ENCODE results near the gene BACH2. TPM values are rescaled to one million over a fixed set of nuclear protein-coding genes. Genes with fewer than 3 reads are reported as not detected.
A peak's percentile ranks its signal among the peaks of the same experiment; 100 is the strongest.

Gene BACH2
- total and polyA plus RNA-seq, 9 donors: 3.4 to 5.8 (median 4.6) TPM

DNA sequence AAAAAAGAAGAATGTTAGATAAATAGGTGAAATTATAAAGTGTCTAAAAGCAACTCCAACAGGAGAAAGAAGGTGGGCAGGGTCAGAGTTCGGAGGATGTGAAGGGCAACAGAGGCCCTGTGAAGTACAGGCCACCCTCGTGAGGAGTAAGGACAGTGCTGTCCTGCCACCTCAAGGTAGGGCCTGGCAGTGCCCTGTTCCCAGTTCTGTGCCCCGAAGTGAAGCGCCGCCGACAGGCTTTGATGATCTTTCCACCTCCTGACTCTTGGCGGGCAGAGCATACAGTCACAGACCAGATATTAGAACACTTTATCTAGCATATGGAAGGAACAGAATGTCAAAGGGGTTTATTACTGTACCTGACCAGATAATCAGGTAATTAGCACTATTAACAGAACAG lies 326.6 kb downstream of the BACH2 start:
- Histone ChIP-seq H3K36me3 (ENCODE audit: control insufficient read depth, insufficient read depth, low read length) (no peaks in the 10 kb centered on the region), H3K9me3 (replicated peaks; ENCODE audit: control insufficient read depth, low read depth, low read length) (no peaks in the 10 kb centered on the region), H3K27ac (ENCODE audit: low read length) (no peak overlapping the region), H3K27me3 (ENCODE audit: control insufficient read depth, insufficient read depth, low read length) (no peaks in the 10 kb centered on the region), H3K4me3 (ENCODE audit: low read length) (no peak overlapping the region), H3K4me1 (ENCODE audit: control insufficient read depth, insufficient read depth, low read length) (peaks cover 13% of the 10 kb centered on the region)
- WGBS (ENCODE audit: insufficient coverage): 100% methylated on average over 2 of the region's 7 CpGs
- DNase-seq: no peak

DNA sequence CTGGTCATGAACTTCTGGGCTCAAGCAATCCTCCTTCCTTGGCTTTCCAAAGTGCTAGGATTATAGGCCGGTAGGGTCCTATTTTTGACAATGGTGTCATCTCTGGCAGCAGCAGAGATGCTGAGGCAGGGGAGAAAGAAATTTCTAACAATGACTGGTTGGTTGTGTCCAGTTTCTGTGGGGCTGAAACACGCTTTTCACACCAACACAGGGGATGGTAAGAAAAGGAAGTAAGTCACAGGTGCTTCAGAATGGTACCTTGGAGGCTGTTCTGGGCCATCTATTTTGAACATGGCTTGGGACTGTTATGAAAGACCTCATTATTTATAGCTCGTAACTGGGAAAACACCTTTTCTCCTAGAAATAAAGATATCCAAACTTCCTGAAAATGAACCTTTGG lies 329.7 kb downstream of the BACH2 start:
- H3K4me1 ChIP-seq (ENCODE audit: control insufficient read depth, insufficient read depth, low read length): peaks cover 1% of the 10 kb centered on the region
- H3K4me3 ChIP-seq (ENCODE audit: low read length): no peak overlapping the region
- no peak overlapping the region for H3K27ac ChIP-seq (ENCODE audit: low read length)
- no peaks in the 10 kb centered on the region for H3K36me3 ChIP-seq (ENCODE audit: control insufficient read depth, insufficient read depth, low read length)
- H3K9me3 ChIP-seq (replicated peaks; ENCODE audit: control insufficient read depth, low read depth, low read length): no peaks in the 10 kb centered on the region
- 83% methylated on average over 1 of the region's 3 CpGs for WGBS (ENCODE audit: insufficient coverage)
- DNase-seq: no peak
- no peaks in the 10 kb centered on the region for H3K27me3 ChIP-seq (ENCODE audit: control insufficient read depth, insufficient read depth, low read length)

DNA sequence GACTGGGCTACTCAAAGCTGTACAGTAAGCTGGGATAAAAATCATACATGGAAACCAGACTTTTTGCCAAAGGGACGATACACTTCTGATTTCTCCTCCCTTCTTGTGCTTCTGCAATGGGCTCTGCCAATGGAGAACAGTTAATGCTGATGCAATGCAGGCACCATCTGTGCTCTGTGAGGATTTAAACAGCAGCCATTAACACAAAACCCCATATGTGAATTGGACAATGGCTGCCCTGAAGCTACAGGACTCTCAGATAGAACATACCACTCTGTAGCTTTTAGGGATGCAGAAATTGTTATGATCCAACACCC lies 330.5 kb downstream of the BACH2 start:
- H3K27me3 ChIP-seq (ENCODE audit: control insufficient read depth, insufficient read depth, low read length): no peaks in the 10 kb centered on the region
- WGBS (ENCODE audit: insufficient coverage): 13% methylated on average over 1 of the region's 1 CpG

DNA sequence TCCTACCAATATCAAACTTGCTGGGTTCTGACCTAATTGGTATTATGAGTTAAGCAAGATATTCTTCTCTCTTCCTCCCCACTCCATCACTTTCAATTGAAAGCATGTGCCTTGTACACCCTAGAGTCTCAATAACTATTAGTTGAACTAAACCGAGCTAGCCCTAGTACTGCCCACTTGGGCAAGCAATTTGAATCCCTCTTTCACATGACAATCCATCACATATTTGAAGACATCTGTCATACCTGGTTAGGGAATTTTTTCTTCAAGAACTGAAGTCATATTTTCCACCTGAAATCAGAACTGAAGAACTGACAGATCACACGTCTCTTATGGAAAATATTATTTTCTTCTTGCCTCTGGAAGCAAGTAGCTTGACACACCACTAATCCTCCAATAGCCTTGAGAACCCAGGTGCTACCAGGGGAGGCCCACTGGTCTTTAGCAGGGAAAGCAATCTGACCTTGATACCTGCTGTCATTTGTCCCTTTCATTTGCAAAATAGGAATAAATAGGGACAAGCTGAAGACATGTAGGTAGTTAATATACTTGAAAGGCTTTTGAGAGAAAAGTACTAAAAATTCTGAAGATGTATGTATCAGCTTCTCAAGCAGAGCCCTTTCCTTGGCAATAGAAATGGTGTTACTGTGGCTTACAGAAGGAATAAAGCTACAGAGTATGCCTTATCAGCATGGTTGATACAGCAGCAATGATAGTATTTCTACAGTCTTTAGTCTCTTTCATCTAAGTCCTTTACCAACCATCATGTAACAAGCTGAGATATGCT lies 331.0 kb downstream of the BACH2 start:
- DNase-seq: no peak
- H3K4me1 ChIP-seq (ENCODE audit: control insufficient read depth, insufficient read depth, low read length): no peaks in the 10 kb centered on the region
- no peak overlapping the region for H3K4me3 ChIP-seq (ENCODE audit: low read length)
- 67% methylated on average over 1 of the region's 2 CpGs for WGBS (ENCODE audit: insufficient coverage)
- H3K36me3 ChIP-seq (ENCODE audit: control insufficient read depth, insufficient read depth, low read length): no peaks in the 10 kb centered on the region
- no peaks in the 10 kb centered on the region for H3K27me3 ChIP-seq (ENCODE audit: control insufficient read depth, insufficient read depth, low read length)
- H3K27ac ChIP-seq (ENCODE audit: low read length): no peak overlapping the region
- H3K9me3 ChIP-seq (replicated peaks; ENCODE audit: control insufficient read depth, low read depth, low read length): no peaks in the 10 kb centered on the region

More for the DNA sequence above, 330.5 kb downstream of the BACH2 start:
- no peaks in the 10 kb centered on the region for H3K36me3 ChIP-seq (ENCODE audit: control insufficient read depth, insufficient read depth, low read length)
- no peak overlapping the region for H3K4me3 ChIP-seq (ENCODE audit: low read length)
- H3K4me1 ChIP-seq (ENCODE audit: control insufficient read depth, insufficient read depth, low read length): no peaks in the 10 kb centered on the region
- peak; percentile 66 for DNase-seq
- no peak overlapping the region for H3K27ac ChIP-seq (ENCODE audit: low read length)
- no peaks in the 10 kb centered on the region for H3K9me3 ChIP-seq (replicated peaks; ENCODE audit: control insufficient read depth, low read depth, low read length)

DNA sequence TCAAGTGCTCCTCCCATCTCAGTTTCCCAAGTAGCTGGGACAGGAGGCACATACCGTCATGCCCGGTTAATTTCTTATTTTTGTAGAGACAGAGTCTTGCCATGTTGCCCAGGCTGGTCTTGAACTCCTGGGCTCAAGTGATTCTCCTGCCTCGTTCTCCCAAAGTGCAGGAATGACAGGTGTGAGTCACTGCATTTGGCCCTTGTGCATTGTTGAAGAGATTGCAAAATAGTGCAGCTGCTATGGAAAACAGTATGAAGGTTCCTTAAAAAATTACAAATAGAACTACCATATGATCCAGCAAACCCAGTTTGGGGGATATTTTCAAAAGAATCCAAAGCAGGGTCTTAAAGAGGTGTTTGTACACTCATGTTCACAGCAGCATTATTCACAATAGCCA lies 333.3 kb downstream of the BACH2 start:
- WGBS (ENCODE audit: insufficient coverage): 92% methylated on average over 2 of the region's 3 CpGs
- H3K27me3 ChIP-seq (ENCODE audit: control insufficient read depth, insufficient read depth, low read length): no peaks in the 10 kb centered on the region
- no peak for DNase-seq

DNA sequence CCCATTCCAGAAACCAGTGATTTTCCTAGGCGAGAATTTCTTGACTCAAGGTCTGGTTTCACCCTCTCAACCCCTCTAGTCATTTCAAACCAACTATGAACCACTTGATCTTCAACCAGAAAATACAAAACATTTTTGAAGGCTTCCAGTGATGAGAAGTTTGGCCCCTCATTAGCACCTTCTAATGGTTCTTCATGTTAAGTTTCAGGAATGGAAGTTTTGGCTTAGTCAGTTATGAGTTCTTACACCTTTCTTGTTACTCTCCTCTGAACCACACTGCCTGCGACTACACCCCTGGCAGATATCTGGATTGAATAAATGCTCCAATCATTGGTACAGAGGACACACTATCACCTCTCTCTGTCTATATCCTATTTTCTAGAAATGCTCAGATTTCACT lies 335.2 kb downstream of the BACH2 start:
- Histone ChIP-seq H3K9me3 (replicated peaks; ENCODE audit: control insufficient read depth, low read depth, low read length) (no peaks in the 10 kb centered on the region), H3K4me1 (ENCODE audit: control insufficient read depth, insufficient read depth, low read length) (no peaks in the 10 kb centered on the region), H3K27ac (ENCODE audit: low read length) (no peak overlapping the region), H3K36me3 (ENCODE audit: control insufficient read depth, insufficient read depth, low read length) (no peaks in the 10 kb centered on the region), H3K4me3 (ENCODE audit: low read length) (no peak overlapping the region), H3K27me3 (ENCODE audit: control insufficient read depth, insufficient read depth, low read length) (no peaks in the 10 kb centered on the region)
- 80% methylated on average over 1 of the region's 2 CpGs for WGBS (ENCODE audit: insufficient coverage)
- no peak for DNase-seq

More for the DNA sequence above, 333.3 kb downstream of the BACH2 start:
- H3K9me3 ChIP-seq (replicated peaks; ENCODE audit: control insufficient read depth, low read depth, low read length): no peaks in the 10 kb centered on the region
- H3K27ac ChIP-seq (ENCODE audit: low read length): no peak overlapping the region
- no peaks in the 10 kb centered on the region for H3K4me1 ChIP-seq (ENCODE audit: control insufficient read depth, insufficient read depth, low read length)
- no peak overlapping the region for H3K4me3 ChIP-seq (ENCODE audit: low read length)
- no peaks in the 10 kb centered on the region for H3K36me3 ChIP-seq (ENCODE audit: control insufficient read depth, insufficient read depth, low read length)

DNA sequence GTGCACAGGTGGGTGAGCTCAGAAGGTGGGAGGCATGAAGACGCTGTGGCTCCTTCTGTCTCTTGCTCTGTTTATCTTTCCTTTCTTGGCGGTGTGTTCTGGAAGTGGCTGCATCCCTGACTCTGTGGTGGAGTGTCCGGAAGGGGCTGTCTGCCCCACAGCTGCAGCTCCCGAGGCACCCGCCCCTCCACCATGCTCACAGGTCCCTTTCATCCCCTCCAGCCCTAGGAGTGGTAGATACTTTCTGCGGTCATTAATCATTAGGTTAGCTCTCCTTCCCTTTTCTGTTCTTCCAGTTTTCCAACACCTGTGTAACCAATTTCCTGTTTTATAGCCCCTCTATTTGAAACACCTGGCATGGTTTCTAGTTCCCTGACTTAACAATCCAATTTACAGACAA lies 336.8 kb downstream of the BACH2 start:
- Histone ChIP-seq H3K9me3 (replicated peaks; ENCODE audit: control insufficient read depth, low read depth, low read length) (no peaks in the 10 kb centered on the region), H3K27me3 (ENCODE audit: control insufficient read depth, insufficient read depth, low read length) (no peaks in the 10 kb centered on the region), H3K27ac (ENCODE audit: low read length) (no peak overlapping the region), H3K36me3 (ENCODE audit: control insufficient read depth, insufficient read depth, low read length) (no peaks in the 10 kb centered on the region), H3K4me3 (ENCODE audit: low read length) (no peak overlapping the region), H3K4me1 (ENCODE audit: control insufficient read depth, insufficient read depth, low read length) (no peaks in the 10 kb centered on the region)
- WGBS (ENCODE audit: insufficient coverage): 42% methylated on average over 3 of the region's 6 CpGs
- no peak for DNase-seq

DNA sequence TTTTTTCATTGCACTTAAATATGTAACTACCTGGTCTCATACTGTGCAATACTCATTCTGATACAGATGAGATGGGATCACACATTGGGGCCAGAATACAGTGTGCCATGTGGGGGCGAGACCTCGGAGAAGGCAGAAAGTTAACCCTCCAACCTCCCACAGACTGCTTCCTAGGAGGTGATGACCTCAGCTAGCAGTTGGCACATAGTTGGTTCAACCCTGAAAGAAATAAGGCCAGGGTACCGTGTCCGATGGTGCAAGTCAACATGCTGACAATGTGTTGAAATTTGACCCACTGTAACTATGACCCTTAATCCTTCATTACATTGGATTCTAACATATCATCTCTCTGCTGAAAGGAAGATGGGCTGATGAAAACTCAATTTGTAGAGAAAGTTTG lies 340.5 kb downstream of the BACH2 start:
- no peaks in the 10 kb centered on the region for H3K9me3 ChIP-seq (replicated peaks; ENCODE audit: control insufficient read depth, low read depth, low read length)
- H3K27ac ChIP-seq (ENCODE audit: low read length): no peak overlapping the region
- peaks cover 3% of the 10 kb centered on the region for H3K4me1 ChIP-seq (ENCODE audit: control insufficient read depth, insufficient read depth, low read length)
- H3K36me3 ChIP-seq (ENCODE audit: control insufficient read depth, insufficient read depth, low read length): peaks cover 4% of the 10 kb centered on the region
- DNase-seq: no peak
- no CpG with 5 or more reads among the region's 4 CpGs for WGBS (ENCODE audit: insufficient coverage)
- H3K27me3 ChIP-seq (ENCODE audit: control insufficient read depth, insufficient read depth, low read length): no peaks in the 10 kb centered on the region
- no peak overlapping the region for H3K4me3 ChIP-seq (ENCODE audit: low read length)

DNA sequence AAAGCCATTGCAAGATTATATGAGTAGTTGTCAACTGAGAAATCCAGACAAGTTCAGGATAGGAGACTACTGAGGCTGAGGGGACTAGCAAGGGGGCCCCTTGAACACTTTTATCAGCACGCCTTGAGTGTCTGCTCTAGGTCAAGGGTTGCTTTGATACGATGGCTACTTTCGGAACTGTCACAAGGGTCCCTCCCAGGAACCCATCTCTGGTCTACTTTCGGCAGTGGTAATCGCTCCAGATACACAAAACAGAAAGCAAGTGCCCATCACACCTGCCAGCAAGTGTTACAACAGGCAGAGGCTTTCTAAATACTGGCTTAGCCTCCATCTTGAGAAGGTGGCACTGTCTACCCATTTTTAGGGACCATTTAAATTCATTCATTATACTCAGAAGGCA lies 341.3 kb downstream of the BACH2 start:
- Histone ChIP-seq H3K27ac (ENCODE audit: low read length) (no peak overlapping the region), H3K4me3 (ENCODE audit: low read length) (no peak overlapping the region), H3K4me1 (ENCODE audit: control insufficient read depth, insufficient read depth, low read length) (peaks cover 3% of the 10 kb centered on the region), H3K27me3 (ENCODE audit: control insufficient read depth, insufficient read depth, low read length) (no peaks in the 10 kb centered on the region), H3K36me3 (ENCODE audit: control insufficient read depth, insufficient read depth, low read length) (peaks cover 11% of the 10 kb centered on the region), H3K9me3 (replicated peaks; ENCODE audit: control insufficient read depth, low read depth, low read length) (no peaks in the 10 kb centered on the region)
- 94% methylated on average over 5 of the region's 5 CpGs for WGBS (ENCODE audit: insufficient coverage)
- no peak for DNase-seq

DNA sequence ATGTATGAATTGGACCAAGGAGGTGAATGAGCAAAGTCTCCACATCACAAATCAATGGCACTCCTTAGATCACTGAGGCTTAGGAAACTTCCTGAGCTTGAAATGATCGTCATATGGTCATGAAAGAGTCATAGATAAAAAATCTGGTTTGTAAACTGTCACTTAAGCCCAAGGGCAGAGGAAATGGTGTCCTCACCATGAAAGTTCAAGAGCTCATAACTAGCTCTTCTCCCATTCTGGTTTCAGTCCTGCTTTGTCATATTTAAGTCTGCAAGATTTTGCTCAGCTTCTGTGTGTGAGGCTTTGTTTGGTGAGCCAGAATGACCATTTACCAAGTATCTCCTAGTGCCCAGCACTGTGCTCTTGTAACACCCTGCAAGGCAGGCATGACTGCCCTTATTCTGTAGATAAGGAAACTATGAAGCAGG lies 341.9 kb downstream of the BACH2 start:
- Histone ChIP-seq H3K9me3 (replicated peaks; ENCODE audit: control insufficient read depth, low read depth, low read length) (no peaks in the 10 kb centered on the region), H3K27me3 (ENCODE audit: control insufficient read depth, insufficient read depth, low read length) (no peaks in the 10 kb centered on the region), H3K36me3 (ENCODE audit: control insufficient read depth, insufficient read depth, low read length) (peaks cover 14% of the 10 kb centered on the region), H3K4me1 (ENCODE audit: control insufficient read depth, insufficient read depth, low read length) (peaks cover 6% of the 10 kb centered on the region), H3K27ac (ENCODE audit: low read length) (no peak overlapping the region), H3K4me3 (ENCODE audit: low read length) (no peak overlapping the region)
- WGBS (ENCODE audit: insufficient coverage): 100% methylated on average over 1 of the region's 1 CpG
- DNase-seq: no peak

DNA sequence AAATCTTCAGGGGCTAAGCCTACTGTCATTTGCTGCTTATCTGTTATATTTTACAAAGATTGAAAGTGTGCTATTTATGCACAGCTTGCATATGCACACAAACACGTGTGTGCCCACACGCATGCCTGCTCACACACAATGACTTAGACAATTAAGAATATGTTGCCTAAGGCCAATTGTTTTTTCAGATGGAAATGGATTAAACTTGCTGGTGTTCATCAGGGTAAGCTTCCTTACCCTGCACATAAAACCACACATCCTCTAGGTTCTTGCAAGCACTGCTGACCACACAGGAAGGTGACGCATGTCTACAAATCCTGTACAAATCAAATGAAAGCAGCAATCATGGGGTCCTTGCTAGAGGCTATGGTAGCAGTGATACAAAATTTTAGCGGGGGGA lies 344.0 kb downstream of the BACH2 start:
- Histone ChIP-seq H3K27ac (ENCODE audit: low read length) (no peak overlapping the region), H3K9me3 (replicated peaks; ENCODE audit: control insufficient read depth, low read depth, low read length) (no peaks in the 10 kb centered on the region), H3K4me3 (ENCODE audit: low read length) (no peak overlapping the region), H3K36me3 (ENCODE audit: control insufficient read depth, insufficient read depth, low read length) (peaks cover 17% of the 10 kb centered on the region), H3K27me3 (ENCODE audit: control insufficient read depth, insufficient read depth, low read length) (no peaks in the 10 kb centered on the region), H3K4me1 (ENCODE audit: control insufficient read depth, insufficient read depth, low read length) (peaks cover 6% of the 10 kb centered on the region)
- 56% methylated on average over 1 of the region's 4 CpGs for WGBS (ENCODE audit: insufficient coverage)
- no peak for DNase-seq

All from muscle of leg (tissue), 11 donors.